GM23248 (cell line): Measurements from ENCODE around the gene ABHD12B.

Source experiments
- EZH2 ChIP-seq: fragments of 200-600 bp; sonication (generic); IDR thresholded peaks from 2 replicates; pipeline ENCODE4 v1.6.1; 2018; ENCODE audit warnings: antibody characterized with exemption, mild to moderate bottlenecking; ENCODE audit not compliant: insufficient read depth, poor library complexity, severe bottlenecking
- EZH2phosphoT487 ChIP-seq: fragments of 200-600 bp; sonication (generic); IDR thresholded peaks from 2 replicates; pipeline ENCODE4 v1.6.1; 2018; ENCODE audit warnings: antibody characterized with exemption, moderate library complexity, mild to moderate bottlenecking, low read depth; ENCODE audit not compliant: insufficient read depth

DNA sequence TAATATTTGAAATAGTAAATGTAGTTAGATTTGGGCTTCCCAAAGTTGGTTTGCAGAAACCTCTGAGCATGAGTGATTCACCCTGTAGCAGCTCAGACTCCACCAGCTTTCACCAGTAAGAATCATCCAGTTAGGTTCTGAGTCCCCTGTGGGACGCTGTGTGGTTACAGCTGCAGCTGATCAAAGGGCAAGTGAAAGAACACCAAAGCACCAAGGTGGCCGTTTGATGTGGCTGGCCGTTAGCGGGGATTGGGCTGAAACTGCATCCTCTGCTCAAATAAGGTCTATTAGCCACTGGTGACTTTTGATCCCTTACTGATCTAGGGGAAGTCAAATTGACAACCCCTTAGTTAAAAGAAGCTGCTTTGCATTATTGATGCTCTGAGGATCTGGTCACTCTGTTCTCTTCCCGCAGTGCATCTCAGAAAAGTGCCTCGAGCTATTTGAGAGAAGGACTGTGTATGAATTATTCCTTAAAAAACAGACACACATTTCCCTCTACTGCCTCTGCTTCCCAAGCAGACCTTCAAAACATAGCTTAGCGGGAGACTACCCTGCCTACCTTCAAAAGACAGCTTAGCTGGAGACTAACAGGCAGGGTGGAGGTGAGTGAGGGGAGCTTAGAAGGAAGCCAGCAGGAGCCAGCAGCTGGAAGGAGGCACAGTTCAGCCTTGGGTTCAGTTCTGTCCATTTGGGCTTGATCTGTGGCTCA is 3.7 kb downstream of the ABHD12B start:
- TF ChIP-seq EZH2phosphoT487 (no peak), EZH2 (no peak)
